WTC11 (cell line): ENCODE measurements around the gene KDM4E. TPM values are rescaled to one million over a fixed set of nuclear protein-coding genes. Genes with fewer than 3 reads are reported as not detected.

ENCODE experiments used
- ATAC-seq: fragments of 200-7000 bp; cut with Tn5 transposase; 2 replicates; pipeline ENCODE4 v1.10.0; 2021; ENCODE audit warnings: mild to moderate bottlenecking, moderate library complexity
- CTCF ChIA-PET: fragments of 300-600 bp; sonication (Branson Sonifier 250); formaldehyde crosslinking; loops from one replicate; lab custom pipeline; 2021; ENCODE audit warnings: antibody characterized with exemption; lab: Charles Lee
- POLR2A ChIA-PET: fragments of 350-600 bp; sonication (Branson Sonifier 250); formaldehyde crosslinking; loops from one replicate; lab custom pipeline; 2021; ENCODE audit warnings: antibody characterized with exemption; lab: Charles Lee
- DNase-seq: peaks from one replicate; pipeline ENCODE4 v3.0.0; 2021; ENCODE audit warnings: low spot score
- H3K27ac Mint-ChIP-seq: 2 replicates; pipeline ENCODE4 v1.8.0; 2021; ENCODE audit warnings: mixed read lengths
- H3K27me3 Mint-ChIP-seq: 2 replicates; pipeline ENCODE4 v1.8.0; 2021; ENCODE audit warnings: low read depth, mild to moderate bottlenecking, moderate library complexity, mixed read lengths
- H3K36me3 Mint-ChIP-seq: 2 replicates; pipeline ENCODE4 v1.8.0; 2021; ENCODE audit warnings: mixed read lengths
- H3K4me1 Mint-ChIP-seq: 2 replicates; pipeline ENCODE4 v1.8.0; 2022; ENCODE audit warnings: mixed read lengths
- H3K4me3 Mint-ChIP-seq: 2 replicates; pipeline ENCODE4 v1.8.0; 2021; ENCODE audit warnings: mild to moderate bottlenecking, moderate library complexity, mixed read lengths
- H3K9me3 Mint-ChIP-seq: 2 replicates; pipeline ENCODE4 v1.8.0; 2021; ENCODE audit warnings: mixed read lengths
- CDX4 ChIP-seq: fragments of 250-450 bp; sonication (Bioruptor Pico); IDR thresholded peaks from 2 replicates; pipeline ENCODE4 v1.9.0; 2021; ENCODE audit warnings: moderate library complexity, mild to moderate bottlenecking, inconsistent platforms, borderline replicate concordance
- CREB1 ChIP-seq: sonication (generic); formaldehyde crosslinking; IDR thresholded peaks from 2 replicates; pipeline ENCODE4 v1.8.0; 2023; ENCODE audit warnings: mild to moderate bottlenecking, missing genetic modification reagents
- CREM ChIP-seq: sonication (generic); formaldehyde crosslinking; IDR thresholded peaks from 2 replicates; pipeline ENCODE4 v1.8.1; 2022; ENCODE audit warnings: mild to moderate bottlenecking, missing genetic modification reagents, moderate library complexity
- E2F1 ChIP-seq: sonication (generic); formaldehyde crosslinking; IDR thresholded peaks from 2 replicates; pipeline ENCODE4 v1.8.0; 2022; ENCODE audit warnings: mild to moderate bottlenecking, missing genetic modification reagents
- E2F4 ChIP-seq: sonication (generic); formaldehyde crosslinking; IDR thresholded peaks from 2 replicates; pipeline ENCODE4 v1.8.1; 2022; ENCODE audit warnings: low read depth, mild to moderate bottlenecking, moderate library complexity, missing genetic modification reagents, borderline replicate concordance
- E2F5 ChIP-seq: sonication (generic); formaldehyde crosslinking; IDR thresholded peaks from 2 replicates; pipeline ENCODE4 v1.8.1; 2022; ENCODE audit warnings: mild to moderate bottlenecking, moderate library complexity, missing genetic modification reagents
- FOXJ3 ChIP-seq: sonication (generic); formaldehyde crosslinking; IDR thresholded peaks from 2 replicates; pipeline ENCODE4 v1.9.0; 2021; ENCODE audit warnings: missing genetic modification reagents, mild to moderate bottlenecking, borderline replicate concordance
- GTF2I ChIP-seq: fragments of 250-450 bp; sonication (Bioruptor Pico); conservative IDR thresholded peaks from 2 replicates; pipeline ENCODE4 v1.4.0; 2021; ENCODE audit warnings: mild to moderate bottlenecking
- PREB ChIP-seq: sonication (generic); formaldehyde crosslinking; IDR thresholded peaks from 2 replicates; pipeline ENCODE4 v1.8.1; 2022; ENCODE audit warnings: mild to moderate bottlenecking, missing genetic modification reagents, moderate library complexity, borderline replicate concordance
- SOX15 ChIP-seq: fragments of 250-450 bp; sonication (Bioruptor Pico); IDR thresholded peaks from 2 replicates; pipeline ENCODE4 v1.9.0; 2021; ENCODE audit warnings: mild to moderate bottlenecking
- TCF7 ChIP-seq: sonication (generic); formaldehyde crosslinking; IDR thresholded peaks from 2 replicates; pipeline ENCODE4 v1.8.0; 2022; ENCODE audit warnings: mild to moderate bottlenecking, low read depth, missing genetic modification reagents, moderate library complexity
- USF2 ChIP-seq: sonication (generic); formaldehyde crosslinking; IDR thresholded peaks from 2 replicates; pipeline ENCODE4 v1.8.1; 2023; ENCODE audit warnings: mild to moderate bottlenecking, missing genetic modification reagents, moderate library complexity
- ZNF219 ChIP-seq: sonication (generic); formaldehyde crosslinking; IDR thresholded peaks from 2 replicates; pipeline ENCODE4 v1.8.0; 2023; ENCODE audit warnings: missing genetic modification reagents, mild to moderate bottlenecking, borderline replicate concordance
- ZNF232 ChIP-seq: sonication (generic); formaldehyde crosslinking; IDR thresholded peaks from 2 replicates; pipeline ENCODE4 v1.8.0; 2022; ENCODE audit warnings: mild to moderate bottlenecking, missing genetic modification reagents
- ZNF281 ChIP-seq: sonication (generic); formaldehyde crosslinking; IDR thresholded peaks from 2 replicates; pipeline ENCODE4 v1.8.0; 2023; ENCODE audit warnings: mild to moderate bottlenecking, missing genetic modification reagents
- ZNF396 ChIP-seq: fragments of 250-450 bp; sonication (Bioruptor Pico); IDR thresholded peaks from 2 replicates; pipeline ENCODE4 v1.8.0; 2021; ENCODE audit warnings: mild to moderate bottlenecking, moderate library complexity, borderline replicate concordance
- ZNF416 ChIP-seq: fragments of 250-450 bp; sonication (Bioruptor Pico); IDR thresholded peaks from 2 replicates; pipeline ENCODE4 v1.9.0; 2021; ENCODE audit warnings: mild to moderate bottlenecking, inconsistent platforms
- ZNF671 ChIP-seq: fragments of 250-450 bp; sonication (Bioruptor Pico); IDR thresholded peaks from 2 replicates; pipeline ENCODE4 v1.8.0; 2021; ENCODE audit warnings: mild to moderate bottlenecking
- total RNA-seq: library from RNA; stranded (reverse); gene quantifications from 3 replicates; pipeline ENCODE4 v1.2.3, GENCODE V29; 2021

Gene KDM4E
- total RNA-seq, 1 experiment from 2014 or later = not detected

GRCh38 chr11:95076981-95077380 lies 51.9 kb downstream of the KDM4E start:
- CTCF ChIA-PET = interaction anchor here (0.8 to 1.5 kb wide), 2 partner anchors 16 to 78 kb away, joined by 3 read pairs; no protein-coding TSS in a partner anchor

More at GRCh38 chr11:95076981-95077380, 51.9 kb downstream of the KDM4E start:
- H3K4me3 Mint-ChIP-seq = no peak overlapping the region
- H3K27me3 Mint-ChIP-seq = no peaks in the 10 kb centered on the region; the same call in 1 of the 2 replicates
- POLR2A ChIA-PET = no interaction called here
- TF ChIP-seq ZNF396 (CRISPR knock-in tag) (no peak), CDX4 (no peak), PREB (CRISPR knock-in tag) (no peak), CREB1 (CRISPR knock-in tag) (no peak), ZNF219 (CRISPR knock-in tag) (no peak), E2F5 (CRISPR knock-in tag) (no peak), SOX15 (CRISPR knock-in tag) (no peak), ZNF232 (CRISPR knock-in tag) (no peak), ZNF281 (CRISPR knock-in tag) (no peak), E2F1 (no peak), TCF7 (no peak), FOXJ3 (CRISPR knock-in tag) (no peak), E2F4 (CRISPR knock-in tag) (no peak), USF2 (CRISPR knock-in tag) (no peak), ZNF416 (no peak), CREM (CRISPR knock-in tag) (no peak), GTF2I (CRISPR knock-in tag) (no peak), ZNF671 (CRISPR knock-in tag) (no peak)
- no peak overlapping the region for H3K27ac Mint-ChIP-seq
- H3K4me1 Mint-ChIP-seq = peaks cover 9% of the 10 kb centered on the region
- H3K36me3 Mint-ChIP-seq = no peaks in the 10 kb centered on the region
- H3K9me3 Mint-ChIP-seq = no peaks in the 10 kb centered on the region
- ATAC-seq = no peak
- no peak for DNase-seq

Other genes starting within 250 kb of the KDM4E start
- gene CWC15, start 51.7 kb upstream of the KDM4E start, total RNA-seq = 49.4 to 55.5 TPM (median 52.1 TPM) in 3 replicates
- gene KDM4D, start 51.5 kb upstream of the KDM4E start, total RNA-seq = 1.9 to 2.4 TPM (median 2.1 TPM) in 3 replicates
- not detected in 3 replicates for gene KDM4F, start 24.2 kb downstream of the KDM4E start, total RNA-seq
- 20.9 to 23.0 TPM (median 20.9 TPM) in 3 replicates for gene SRSF8, start 41.7 kb downstream of the KDM4E start, total RNA-seq
- gene ENDOD1, start 64.6 kb downstream of the KDM4E start, total RNA-seq = 2.6 to 3.3 TPM (median 3.2 TPM) in 3 replicates
- 34.9 to 38.2 TPM (median 35.1 TPM) in 3 replicates for gene SESN3, start 205.9 kb downstream of the KDM4E start, total RNA-seq